Adipose tissue (tissue), 3 donors: ENCODE data around the gene OR2AG2. TPM values are rescaled to one million over a fixed set of nuclear protein-coding genes. Genes with fewer than 3 reads are reported as not detected.

Experiments used
- polyA plus RNA-seq, 3 donors: library from polyadenylated mRNA; stranded (reverse); fragments of 200-250 nt; gene quantifications; one replicate each; pipeline ENCODE4 v1.2.3, GENCODE V29; 2013
- donor health status: healthy with polysubstance abuse.
- donor health status: Bipolar disorder and iron deficiency.
- donor health status: healthy.

The OR2AG2 gene
- polyA plus RNA-seq, 3 donors = 0.02 TPM; not detected in 2

Other genes starting within 250 kb of the OR2AG2 start
- gene RRP8, start 168.4 kb downstream of the OR2AG2 start, polyA plus RNA-seq = 10 to 100 TPM in 2 of 3 donors, 1 to 10 TPM in 1; 8.6 to 16.0 (median 16.0) TPM
- gene ILK, start 168.2 kb downstream of the OR2AG2 start, polyA plus RNA-seq = 100 to 1,000 TPM; 105 to 149 (median 120) TPM
- gene TAF10, start 159.8 kb downstream of the OR2AG2 start, polyA plus RNA-seq = 100 to 1,000 TPM in 2 of 3 donors, 10 to 100 TPM in 1; 75.3 to 111 (median 106) TPM
- 10 to 100 TPM; 18.7 to 49.0 (median 39.9) TPM for gene TPP1, start 152.6 kb downstream of the OR2AG2 start, polyA plus RNA-seq
- gene DCHS1, start 116.2 kb downstream of the OR2AG2 start, polyA plus RNA-seq = 1 to 10 TPM; 3.0 to 9.3 (median 8.2) TPM
- gene MRPL17, start 88.6 kb downstream of the OR2AG2 start, polyA plus RNA-seq = 10 to 100 TPM; 23.4 to 34.1 (median 34.0) TPM
- not detected for gene OR2AG1, start 11.0 kb upstream of the OR2AG2 start, polyA plus RNA-seq
- gene OR6A2, start 27.7 kb upstream of the OR2AG2 start, polyA plus RNA-seq = not detected
- gene OR10A5, start 73.7 kb upstream of the OR2AG2 start, polyA plus RNA-seq = not detected
- gene OR10A2, start 91.1 kb upstream of the OR2AG2 start, polyA plus RNA-seq = not detected
- gene OR10A4, start 104.6 kb upstream of the OR2AG2 start, polyA plus RNA-seq = not detected
- not detected for gene OR2D2, start 120.5 kb upstream of the OR2AG2 start, polyA plus RNA-seq
- not detected for gene OR2D3, start 149.0 kb upstream of the OR2AG2 start, polyA plus RNA-seq
- 1 to 10 TPM in 1 of 3 donors, under 1 TPM in 2; 0.48 to 2.8 (median 0.90) TPM for gene ZNF215, start 154.4 kb upstream of the OR2AG2 start, polyA plus RNA-seq
- under 1 TPM; 0.51 to 0.94 (median 0.90) TPM for gene ZNF214, start 248.4 kb upstream of the OR2AG2 start, polyA plus RNA-seq
- gene NLRP14, start 248.5 kb upstream of the OR2AG2 start, polyA plus RNA-seq = under 1 TPM in 1 of 3 donors, not detected in 2; 0.11 TPM